GM19463 (cell line): Measurements from ENCODE around the gene EIF3B.
"Not testable (repeated sequence)": the region's sequence is repeated elsewhere in the genome, so short reads cannot be mapped to it uniquely, and the experiment has no call there.

Source experiments
- ATAC-seq: cut with Tn5 transposase; IDR thresholded peaks from one replicate; pipeline ENCODE4 v1.9.1; 2021; ENCODE audit warnings: mild to moderate bottlenecking, moderate library complexity; ENCODE audit not compliant: unreplicated experiment

Gene EIF3B

GRCh38 chr7:2376351-2377154 lies 21.9 kb downstream of the EIF3B start:
- no peak for ATAC-seq

- not testable (repeated sequence) for ATAC-seq
Observed at GRCh38 chr7:2377492-2377891, 22.9 kb downstream of the EIF3B start.

- ATAC-seq: not testable (repeated sequence)
Observed at GRCh38 chr7:2378125-2378524, 23.5 kb downstream of the EIF3B start.

GRCh38 chr7:2379161-2379560 lies 24.5 kb downstream of the EIF3B start:
- ATAC-seq: no peak

GRCh38 chr7:2379821-2380450 lies 25.3 kb downstream of the EIF3B start:
- no peak for ATAC-seq

- no peak for ATAC-seq
Observed at GRCh38 chr7:2380461-2380860, 25.8 kb downstream of the EIF3B start.

GRCh38 chr7:2381227-2381626 lies 26.6 kb downstream of the EIF3B start:
- no peak for ATAC-seq

- no peak for ATAC-seq
Observed at GRCh38 chr7:2381881-2382509, 27.4 kb downstream of the EIF3B start.

- no peak for ATAC-seq
Observed at GRCh38 chr7:2383543-2384274, 29.1 kb downstream of the EIF3B start.

GRCh38 chr7:2384354-2385243 lies 30.0 kb downstream of the EIF3B start:
- no peak for ATAC-seq

- not testable (repeated sequence) for ATAC-seq
Observed at GRCh38 chr7:2386122-2386521, 31.5 kb downstream of the EIF3B start.

- no peak for ATAC-seq
Observed at GRCh38 chr7:2386964-2387669, 32.5 kb downstream of the EIF3B start.

- ATAC-seq: no peak
Observed at GRCh38 chr7:2387897-2388636, 33.4 kb downstream of the EIF3B start.

- ATAC-seq: no peak
Observed at GRCh38 chr7:2388637-2388954, 34.0 kb downstream of the EIF3B start.

GRCh38 chr7:2390020-2390816 lies 35.6 kb downstream of the EIF3B start:
- not testable (repeated sequence) for ATAC-seq

GRCh38 chr7:2393706-2394105 lies 39.1 kb downstream of the EIF3B start:
- ATAC-seq: no peak

GRCh38 chr7:2394566-2395082 lies 40.0 kb downstream of the EIF3B start:
- no peak for ATAC-seq

GRCh38 chr7:2398506-2398905 lies 43.9 kb downstream of the EIF3B start:
- no peak for ATAC-seq
